ENCODE data around the gene LRMDA. TPM values are rescaled to one million over a fixed set of nuclear protein-coding genes. Genes with fewer than 3 reads are reported as not detected.
A peak's percentile ranks its signal among the peaks of the same experiment; 100 is the strongest.

Gene LRMDA
- total RNA-seq, 1 experiment from 2014 or later = 4.8 TPM

DNA sequence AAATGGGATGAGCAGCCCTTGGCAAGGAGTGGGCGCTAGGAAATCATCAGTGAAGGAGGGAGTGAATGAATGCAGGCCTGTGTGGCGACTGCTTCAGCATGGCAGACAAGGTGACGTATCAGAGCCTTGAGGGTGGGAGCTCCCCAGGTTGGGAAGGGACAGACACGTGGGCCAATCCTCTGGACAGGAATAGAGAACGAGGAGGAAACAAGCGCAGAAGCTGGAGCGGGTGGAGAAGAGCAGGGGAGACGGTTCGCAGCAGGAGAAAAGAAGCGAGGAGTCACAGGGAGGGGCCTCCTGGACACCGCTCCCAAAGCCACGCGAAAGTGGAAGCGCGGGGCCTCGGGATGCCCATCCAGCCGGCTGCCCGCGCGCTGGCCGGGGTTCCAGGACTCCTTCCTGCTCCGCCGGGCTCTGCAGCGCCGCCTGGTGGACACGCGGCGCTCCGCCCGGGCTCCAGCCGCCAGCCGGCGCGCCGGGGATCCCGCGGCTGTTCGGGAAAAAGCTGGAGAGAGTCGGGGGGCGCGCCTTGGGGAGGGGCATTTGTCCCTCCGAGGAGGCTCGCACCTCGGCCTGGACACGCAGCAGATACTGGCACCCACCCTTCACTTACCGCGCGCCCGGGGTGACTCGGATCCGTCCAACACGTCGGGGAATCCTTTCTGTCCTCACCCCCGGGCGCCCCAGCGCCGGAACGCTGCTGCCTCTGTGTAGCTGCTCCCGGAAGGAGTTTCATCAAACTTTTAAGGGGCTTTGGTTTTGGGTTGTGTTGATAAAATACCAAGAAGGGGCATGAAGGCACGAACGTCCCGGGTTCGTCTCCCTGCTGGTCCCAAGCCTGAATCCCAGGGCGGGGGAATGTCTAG, 36.1 kb upstream of the LRMDA start:
- Histone ChIP-seq H2AFZ (ENCODE audit: low read depth, low read length, poor library complexity, severe bottlenecking) (peak overlapping the region; percentile 84), H3K4me3 (replicated peaks in 1 of 2; ENCODE audit: low read depth in 1 of 2, low read length in 2 of 2) (peak overlapping the region; percentile 71 to 81), H3K27ac (ENCODE audit: low read depth, low read length) (peak overlapping the region; percentile 93), H3K36me3 (ENCODE audit: control insufficient read depth in 1 of 2, insufficient read depth in 2 of 2, low read length in 2 of 2) (peaks cover 0 to 12% of the 10 kb centered on the region in 2 experiments; a peak in 1 of 4 replicates), H3K9ac (ENCODE audit: low read length) (peak overlapping the region; percentile 92), H3K9me2 (ENCODE audit: insufficient read depth) (no peaks in the 10 kb centered on the region), H3K9me3 (ENCODE audit: control insufficient read depth in 1 of 2, insufficient read depth in 1 of 2, low read depth in 1 of 2, low read length in 2 of 2) (no peaks in the 10 kb centered on the region), H3K27me3 (ENCODE audit: insufficient read depth, low read length) (no peaks in the 10 kb centered on the region), H4K20me1 (ENCODE audit: insufficient read depth) (no peaks in the 10 kb centered on the region), H3K4me2 (ENCODE audit: low read length) (peak overlapping the region; percentile 100), H3K79me2 (ENCODE audit: insufficient read depth, low read length) (peaks cover 41% of the 10 kb centered on the region), H3K4me1 (ENCODE audit: control insufficient read depth in 1 of 2, insufficient read depth in 2 of 2, low read length in 2 of 2) (peaks cover 15 to 37% of the 10 kb centered on the region in 2 experiments; a peak in 3 of 4 replicates)
- TF ChIP-seq POLR2AphosphoS5 (IDR thresholded peaks at IDR 0.05; ENCODE audit: low read depth, low read length) (peak; percentile 57), JUND (IDR thresholded peaks at IDR 0.05) (no peak), YY1 (IDR thresholded peaks at IDR 0.05; ENCODE audit: extremely low read depth, insufficient replicate concordance, low read depth, low read length) (no peak), POLR2A (IDR thresholded peaks at IDR 0.05; ENCODE audit: borderline replicate concordance, extremely low read depth, insufficient read depth, insufficient read length) (peak; percentile 35)
- TF ChIP-seq, protein P1, sequence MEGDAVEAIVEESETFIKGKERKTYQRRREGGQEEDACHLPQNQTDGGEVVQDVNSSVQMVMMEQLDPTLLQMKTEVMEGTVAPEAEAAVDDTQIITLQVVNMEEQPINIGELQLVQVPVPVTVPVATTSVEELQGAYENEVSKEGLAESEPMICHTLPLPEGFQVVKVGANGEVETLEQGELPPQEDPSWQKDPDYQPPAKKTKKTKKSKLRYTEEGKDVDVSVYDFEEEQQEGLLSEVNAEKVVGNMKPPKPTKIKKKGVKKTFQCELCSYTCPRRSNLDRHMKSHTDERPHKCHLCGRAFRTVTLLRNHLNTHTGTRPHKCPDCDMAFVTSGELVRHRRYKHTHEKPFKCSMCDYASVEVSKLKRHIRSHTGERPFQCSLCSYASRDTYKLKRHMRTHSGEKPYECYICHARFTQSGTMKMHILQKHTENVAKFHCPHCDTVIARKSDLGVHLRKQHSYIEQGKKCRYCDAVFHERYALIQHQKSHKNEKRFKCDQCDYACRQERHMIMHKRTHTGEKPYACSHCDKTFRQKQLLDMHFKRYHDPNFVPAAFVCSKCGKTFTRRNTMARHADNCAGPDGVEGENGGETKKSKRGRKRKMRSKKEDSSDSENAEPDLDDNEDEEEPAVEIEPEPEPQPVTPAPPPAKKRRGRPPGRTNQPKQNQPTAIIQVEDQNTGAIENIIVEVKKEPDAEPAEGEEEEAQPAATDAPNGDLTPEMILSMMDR (IDR thresholded peaks at IDR 0.05 in 2 of 3, conservative IDR thresholded peaks at IDR 0.05 in 1 of 3; ENCODE audit: borderline replicate concordance in 1 of 3, insufficient read depth in 1 of 3, low read depth in 2 of 3, low read length in 2 of 3) = peak in 2 of 3 experiments; percentile 80 to 89; a peak in 4 of 6 replicates
- RAD21 ChIA-PET (ENCODE audit: low non-redundant PET in 1 of 2, low total read pairs in 2 of 2, uncharacterized antibody in 2 of 2, unreplicated experiment in 2 of 2) = interaction anchor here (1.0 to 1.6 kb wide), 3 partner anchors 36 to 641 kb away, joined by 3 to 7 read pairs (median 3); no protein-coding TSS in a partner anchor
- intact Hi-C loops (cut with micrococcal nuclease) = loop anchor here (1.0 kb wide), 2 partner anchors 119 to 641 kb away; no protein-coding TSS in a partner anchor
- CTCF ChIA-PET = interaction anchor here (0.6 to 2.8 kb wide), 18 partner anchors 9 to 908 kb away, joined by 3 to 26 read pairs (median 4); partner anchors contain the start of genes COMTD1 and LRMDA
- BruUV-seq (replicated peaks) = no TSS peak
- ATAC-seq (peak; percentile 65), DNase-seq (ENCODE audit: low read depth, low spot score) (no peak)
- POLR2A ChIA-PET = interaction anchor here (1.4 to 1.5 kb wide), 2 partner anchors 118 to 120 kb away, joined by 3 to 6 read pairs; no protein-coding TSS in a partner anchor

Data from HCT116 (cell line).